GM21619 (cell line): ENCODE results near the gene CRELD2.

Experiments
- ATAC-seq: cut with Tn5 transposase; IDR thresholded peaks from one replicate; pipeline ENCODE4 v1.9.1; 2021; ENCODE audit not compliant: unreplicated experiment

CRELD2 gene

GRCh38 chr22:49910229-49911155 lies 7.9 kb upstream of the CRELD2 start:
- ATAC-seq: no peak

GRCh38 chr22:49911881-49912625 lies 6.4 kb upstream of the CRELD2 start:
- ATAC-seq: no peak

- ATAC-seq: no peak
Measured at GRCh38 chr22:49913026-49913425, 5.4 kb upstream of the CRELD2 start.

GRCh38 chr22:49913446-49913845 lies 5.0 kb upstream of the CRELD2 start:
- no peak for ATAC-seq

GRCh38 chr22:49914256-49914655 lies 4.2 kb upstream of the CRELD2 start:
- ATAC-seq: no peak

- ATAC-seq: no peak
Measured at GRCh38 chr22:49915610-49916009, 2.8 kb upstream of the CRELD2 start.

- no peak for ATAC-seq
Measured at GRCh38 chr22:49916831-49917230, 1.6 kb upstream of the CRELD2 start.

- ATAC-seq: no peak
Measured at GRCh38 chr22:49918911-49919881, 762 bp downstream of the CRELD2 start.

- no peak for ATAC-seq
Measured at GRCh38 chr22:49920859-49921258, 2.4 kb downstream of the CRELD2 start.

GRCh38 chr22:49921508-49922278 lies 3.3 kb downstream of the CRELD2 start:
- no peak for ATAC-seq

GRCh38 chr22:49922484-49922883 lies 4.0 kb downstream of the CRELD2 start:
- no peak for ATAC-seq

GRCh38 chr22:49922926-49923325 lies 4.5 kb downstream of the CRELD2 start:
- ATAC-seq: no peak

GRCh38 chr22:49923445-49923844 lies 5.0 kb downstream of the CRELD2 start:
- no peak for ATAC-seq

GRCh38 chr22:49924113-49924833 lies 5.8 kb downstream of the CRELD2 start:
- no peak for ATAC-seq

- no peak for ATAC-seq
Measured at GRCh38 chr22:49925525-49926128, 7.2 kb downstream of the CRELD2 start.

GRCh38 chr22:49926916-49927315 lies 8.5 kb downstream of the CRELD2 start:
- no peak for ATAC-seq

GRCh38 chr22:49927483-49928184 lies 9.2 kb downstream of the CRELD2 start:
- no peak for ATAC-seq

GRCh38 chr22:49928185-49928495 lies 9.7 kb downstream of the CRELD2 start:
- ATAC-seq: no peak
